Suprapubic skin (tissue), 4 donors: ENCODE data around the gene MYO9B.

Experiments
- EP300 ChIP-seq: sonication (generic); formaldehyde crosslinking; IDR thresholded peaks from one replicate; pipeline ENCODE4 v1.6.1; 2017; ENCODE audit warnings: antibody characterized with exemption
- POLR2A ChIP-seq, 2 donors: fragments of 450-650 bp; IDR thresholded peaks; one replicate each; pipeline ENCODE4 v1.6.1; 2017; ENCODE audit warnings: antibody characterized with exemption in 2 of 2, mild to moderate bottlenecking in 2 of 2, moderate library complexity in 2 of 2
- POLR2AphosphoS5 ChIP-seq, 3 donors: sonication (generic); formaldehyde crosslinking; IDR thresholded peaks; one replicate each; pipeline ENCODE4 v1.6.1; 2017; ENCODE audit warnings: antibody characterized with exemption in 3 of 3
- TF ChIP-seq, protein P1 (sequence below), 2 donors: fragments of 200-600 bp in 1 of 2; fragments of 450-650 bp in 1 of 2; sonication (generic) in 1 of 2; IDR thresholded peaks; one replicate each; pipeline ENCODE4 v1.5.1; 2016 to 2019; ENCODE audit warnings: antibody characterized with exemption in 2 of 2, mild to moderate bottlenecking in 1 of 2, moderate library complexity in 1 of 2

DNA sequence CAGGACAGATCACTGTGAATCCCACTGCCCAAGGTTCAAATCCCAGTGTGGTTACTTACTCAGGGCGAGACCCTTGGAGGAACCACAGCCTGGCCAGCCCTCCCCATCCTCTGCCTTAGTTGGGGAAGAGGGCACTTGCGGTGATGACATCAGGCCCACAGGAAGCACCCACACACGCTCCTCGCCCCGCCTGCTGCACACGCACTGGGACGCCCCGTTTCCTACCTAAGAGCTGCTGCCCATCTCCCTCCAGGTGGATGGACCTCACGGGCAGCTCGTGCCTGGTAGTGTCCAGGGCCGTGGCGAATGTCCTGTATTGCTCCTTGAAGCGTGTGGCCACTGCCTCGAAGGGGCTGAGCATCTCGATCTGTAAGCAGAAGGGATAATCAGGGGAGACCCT is 19.9 kb upstream of the MYO9B start:
- TF ChIP-seq, protein P1, sequence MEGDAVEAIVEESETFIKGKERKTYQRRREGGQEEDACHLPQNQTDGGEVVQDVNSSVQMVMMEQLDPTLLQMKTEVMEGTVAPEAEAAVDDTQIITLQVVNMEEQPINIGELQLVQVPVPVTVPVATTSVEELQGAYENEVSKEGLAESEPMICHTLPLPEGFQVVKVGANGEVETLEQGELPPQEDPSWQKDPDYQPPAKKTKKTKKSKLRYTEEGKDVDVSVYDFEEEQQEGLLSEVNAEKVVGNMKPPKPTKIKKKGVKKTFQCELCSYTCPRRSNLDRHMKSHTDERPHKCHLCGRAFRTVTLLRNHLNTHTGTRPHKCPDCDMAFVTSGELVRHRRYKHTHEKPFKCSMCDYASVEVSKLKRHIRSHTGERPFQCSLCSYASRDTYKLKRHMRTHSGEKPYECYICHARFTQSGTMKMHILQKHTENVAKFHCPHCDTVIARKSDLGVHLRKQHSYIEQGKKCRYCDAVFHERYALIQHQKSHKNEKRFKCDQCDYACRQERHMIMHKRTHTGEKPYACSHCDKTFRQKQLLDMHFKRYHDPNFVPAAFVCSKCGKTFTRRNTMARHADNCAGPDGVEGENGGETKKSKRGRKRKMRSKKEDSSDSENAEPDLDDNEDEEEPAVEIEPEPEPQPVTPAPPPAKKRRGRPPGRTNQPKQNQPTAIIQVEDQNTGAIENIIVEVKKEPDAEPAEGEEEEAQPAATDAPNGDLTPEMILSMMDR (IDR thresholded peaks at IDR 0.05): no peak
- TF ChIP-seq POLR2AphosphoS5 (IDR thresholded peaks at IDR 0.05) (no peak), POLR2A (IDR thresholded peaks at IDR 0.05) (no peak), EP300 (no peak)
